Stimulated activated CD8-positive, alpha-beta memory T cell treated with anti-CD3 and anti-CD28 coated beads, Interleukin-15, amount 100 ng/mL, for 1 hour (primary cell): Measurements from ENCODE around the gene NOP16.

Experiments used
- DNase-seq: peaks from one replicate; pipeline ENCODE4 v3.0.0-alpha.2; 2020; ENCODE audit warnings: low read depth

The NOP16 gene

DNA sequence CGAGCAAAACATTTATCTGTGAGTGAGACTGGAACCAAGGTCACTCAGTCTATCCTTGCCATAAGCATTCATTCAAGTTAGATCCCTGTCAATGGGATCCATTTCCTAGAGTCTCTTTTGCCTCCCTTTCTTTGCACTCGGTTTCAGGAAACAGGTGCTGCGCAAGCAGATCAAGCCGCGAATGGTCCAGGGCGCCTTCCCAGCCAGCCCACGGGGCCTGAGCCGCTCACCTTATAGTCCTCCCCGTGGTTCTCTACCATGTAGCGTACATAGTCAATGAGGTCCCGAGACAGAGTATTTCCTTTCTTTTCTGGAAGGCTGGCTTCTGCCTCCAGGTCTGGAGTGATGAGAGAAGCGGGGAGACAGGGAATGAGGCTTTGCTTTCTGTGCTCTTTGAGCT is 3.4 kb downstream of the NOP16 start:
- no peak for DNase-seq

DNA sequence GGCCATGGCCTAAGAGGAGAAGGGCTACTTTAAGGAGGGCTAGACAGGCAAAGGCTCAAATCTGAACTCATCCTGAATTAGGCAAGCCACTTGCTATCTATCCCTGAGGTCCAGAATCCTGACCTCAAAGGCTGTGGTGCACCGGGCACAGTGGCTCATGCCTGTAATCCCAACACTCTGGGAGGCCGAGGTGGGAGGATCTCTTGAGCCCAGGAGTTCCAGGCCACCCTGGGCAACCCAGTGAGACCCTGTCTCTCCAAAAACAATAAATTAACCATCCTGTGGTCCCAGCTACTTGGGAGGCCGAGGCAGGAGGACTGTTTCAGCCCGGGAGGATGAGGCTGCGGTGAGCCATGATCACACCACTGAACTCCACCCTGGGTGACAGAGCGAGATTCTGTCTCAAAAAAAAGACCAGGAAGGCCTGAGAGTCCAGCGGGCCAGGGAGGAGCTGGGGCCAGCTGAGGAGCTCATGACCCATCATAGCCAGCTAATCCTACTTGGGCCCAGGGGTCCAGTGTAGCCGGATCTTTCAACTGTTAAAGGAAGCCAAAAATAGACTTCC is 4.0 kb downstream of the NOP16 start:
- DNase-seq, result no peak

DNA sequence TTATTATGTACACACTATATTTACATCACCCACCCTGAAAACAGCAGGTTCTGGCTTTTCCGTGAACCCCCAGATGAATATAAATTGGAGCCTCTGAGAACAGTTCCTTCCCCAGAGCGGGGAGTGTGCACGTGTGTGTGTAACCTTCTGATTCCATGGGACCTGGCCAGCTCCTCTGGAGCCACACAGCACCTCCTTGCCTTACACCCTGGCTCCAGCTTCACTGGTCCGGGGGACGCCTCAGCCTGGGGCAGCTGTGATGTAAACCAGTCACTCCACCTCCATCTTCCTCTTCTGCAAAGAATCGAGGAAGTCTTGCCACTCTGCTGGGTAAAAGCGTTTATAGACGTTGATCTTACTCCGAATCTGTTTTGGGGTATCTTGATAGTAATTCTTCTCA is 4.4 kb downstream of the NOP16 start:
- no peak for DNase-seq

DNA sequence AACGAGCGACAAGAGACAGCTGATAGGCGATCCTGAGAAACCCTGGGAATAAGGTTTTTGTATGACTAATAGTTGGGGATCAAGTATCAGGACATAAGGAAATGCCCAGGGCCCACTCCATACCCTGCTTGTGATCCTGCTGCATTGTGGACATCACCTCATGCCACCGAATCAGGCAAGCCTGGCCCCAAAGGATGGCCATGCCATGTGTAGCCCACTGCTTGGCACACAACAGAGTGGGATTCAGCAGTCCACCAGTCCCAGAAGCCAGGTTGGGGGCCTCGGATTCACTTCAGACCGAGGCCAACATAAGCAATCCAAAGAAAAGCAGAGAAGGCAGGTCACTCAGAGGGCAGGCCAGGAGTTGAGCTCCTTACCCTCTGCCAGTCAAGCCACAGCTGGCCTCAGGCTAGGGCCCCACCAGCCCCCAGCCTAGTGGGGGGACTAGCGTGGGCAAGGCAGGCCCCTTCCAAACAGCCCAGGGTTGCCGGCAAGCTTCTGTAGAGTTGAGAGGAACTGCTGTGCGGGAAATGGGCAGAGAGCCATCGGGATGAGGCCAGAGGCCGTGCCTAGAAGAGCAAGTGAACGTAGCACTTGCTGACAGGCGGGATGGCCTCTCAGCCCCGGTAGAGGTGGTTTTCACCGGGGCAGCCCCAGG is 5.0 kb downstream of the NOP16 start:
- DNase-seq, result no peak

DNA sequence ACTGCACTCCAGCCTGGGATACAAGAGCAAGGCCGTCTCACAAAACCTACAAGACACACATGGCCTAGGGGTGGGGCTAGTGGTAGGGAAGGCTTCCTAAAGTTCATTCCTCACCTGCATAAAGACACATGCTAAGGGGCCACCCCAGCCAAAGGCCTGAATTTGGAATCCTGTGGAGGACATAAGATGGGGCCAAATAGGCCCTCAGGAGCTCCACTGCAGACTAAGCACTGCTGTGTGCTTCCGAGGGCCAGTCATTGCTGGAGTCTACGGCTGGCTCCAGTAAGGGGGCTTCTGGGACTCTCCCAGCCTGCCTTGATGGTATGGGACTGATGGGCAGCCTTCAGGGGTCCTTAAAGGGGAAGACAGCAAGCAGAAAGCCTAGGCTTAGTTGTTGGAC is 5.7 kb downstream of the NOP16 start:
- no peak for DNase-seq

DNA sequence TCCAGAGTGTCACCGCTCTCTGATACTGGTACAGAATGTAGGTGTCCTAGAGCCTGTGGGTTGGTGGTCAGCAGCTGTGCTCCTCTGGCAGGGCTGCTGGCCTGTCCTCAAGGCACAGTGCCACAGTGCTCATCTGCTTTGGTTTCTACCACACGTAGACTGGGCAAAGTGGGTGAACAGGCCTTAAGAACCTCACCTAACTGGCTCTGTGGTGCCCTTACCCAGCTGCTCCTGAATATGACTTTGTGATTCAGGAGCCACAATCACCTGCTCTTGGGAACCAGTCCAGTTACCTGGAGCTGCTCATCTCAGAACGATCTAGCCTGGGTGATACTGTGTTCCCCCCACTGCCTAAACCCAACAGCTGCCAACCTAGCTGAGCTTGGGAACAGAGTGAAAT is 6.4 kb downstream of the NOP16 start:
- no peak for DNase-seq

DNA sequence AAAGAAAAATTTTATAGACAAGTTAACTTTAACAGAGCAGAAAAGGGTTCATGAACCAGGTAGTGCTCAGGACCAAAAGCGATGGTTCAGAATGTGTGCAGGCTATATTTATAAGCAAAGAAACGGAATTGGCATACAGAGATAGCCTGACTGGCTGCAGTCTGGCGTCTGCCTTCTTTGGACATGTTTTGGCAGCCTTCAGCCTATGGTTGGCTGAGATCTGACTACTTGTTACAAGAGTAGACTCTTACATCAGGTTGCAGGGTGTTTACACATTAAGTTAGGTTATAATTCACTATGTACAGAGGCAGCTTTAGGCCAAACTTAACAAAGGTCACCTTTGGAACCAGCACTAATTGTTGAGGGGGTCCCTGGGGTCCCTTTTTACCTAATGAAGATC is 7.0 kb downstream of the NOP16 start:
- DNase-seq, result no peak

DNA sequence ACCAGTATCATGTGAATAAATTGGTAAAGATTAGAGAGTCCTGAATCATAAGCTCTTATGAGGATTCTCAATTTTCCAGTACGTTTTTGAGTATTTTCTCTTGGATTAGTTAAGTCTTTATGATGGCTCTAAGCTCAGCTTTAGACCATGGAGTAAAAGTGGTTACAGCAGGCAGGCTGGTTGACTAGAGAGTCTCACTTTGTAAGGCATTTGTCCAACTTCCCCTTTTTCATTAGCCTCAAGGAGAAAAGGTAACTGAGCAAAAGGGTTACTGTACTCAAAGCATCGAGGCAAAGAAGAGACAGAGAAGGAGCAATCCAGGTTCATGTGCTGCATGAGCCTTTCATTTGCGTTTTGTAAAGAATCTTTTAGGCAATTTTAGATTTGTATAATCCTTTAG is 8.5 kb downstream of the NOP16 start:
- DNase-seq, result no peak

DNA sequence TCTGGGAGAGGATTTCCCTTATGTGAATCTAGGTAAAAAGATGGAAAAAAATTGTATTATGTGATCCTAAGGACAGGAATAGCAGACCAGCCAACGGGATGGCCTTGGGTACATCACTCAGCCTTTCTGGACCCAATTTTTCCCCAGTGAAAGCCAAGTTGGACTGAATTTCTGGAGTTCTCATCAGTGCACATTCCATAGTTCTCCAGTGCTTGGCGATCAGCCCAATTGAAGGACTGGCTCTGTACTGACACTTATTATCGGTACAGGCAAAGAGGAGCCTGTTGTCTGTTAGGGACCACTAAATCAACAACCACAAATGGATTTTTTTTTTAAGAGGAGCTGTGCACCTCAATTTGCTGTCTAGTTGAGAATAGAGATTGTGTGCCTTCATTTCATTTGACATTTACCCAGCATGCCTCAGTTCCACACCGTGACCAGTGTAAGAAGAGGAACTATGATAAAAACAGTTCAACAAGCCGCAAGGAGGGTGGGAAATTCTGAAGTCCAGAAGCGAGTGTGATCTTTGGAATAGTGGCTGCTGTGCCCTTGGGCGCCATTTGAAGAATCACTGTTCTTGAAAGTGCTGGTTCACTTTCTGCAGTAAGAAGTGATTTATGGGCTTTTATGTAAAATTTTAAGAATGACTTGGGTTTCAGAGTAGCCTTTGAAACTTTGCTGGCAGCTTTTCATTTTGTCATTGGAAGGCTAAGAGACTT is 15.1 kb downstream of the NOP16 start:
- DNase-seq, result no peak

DNA sequence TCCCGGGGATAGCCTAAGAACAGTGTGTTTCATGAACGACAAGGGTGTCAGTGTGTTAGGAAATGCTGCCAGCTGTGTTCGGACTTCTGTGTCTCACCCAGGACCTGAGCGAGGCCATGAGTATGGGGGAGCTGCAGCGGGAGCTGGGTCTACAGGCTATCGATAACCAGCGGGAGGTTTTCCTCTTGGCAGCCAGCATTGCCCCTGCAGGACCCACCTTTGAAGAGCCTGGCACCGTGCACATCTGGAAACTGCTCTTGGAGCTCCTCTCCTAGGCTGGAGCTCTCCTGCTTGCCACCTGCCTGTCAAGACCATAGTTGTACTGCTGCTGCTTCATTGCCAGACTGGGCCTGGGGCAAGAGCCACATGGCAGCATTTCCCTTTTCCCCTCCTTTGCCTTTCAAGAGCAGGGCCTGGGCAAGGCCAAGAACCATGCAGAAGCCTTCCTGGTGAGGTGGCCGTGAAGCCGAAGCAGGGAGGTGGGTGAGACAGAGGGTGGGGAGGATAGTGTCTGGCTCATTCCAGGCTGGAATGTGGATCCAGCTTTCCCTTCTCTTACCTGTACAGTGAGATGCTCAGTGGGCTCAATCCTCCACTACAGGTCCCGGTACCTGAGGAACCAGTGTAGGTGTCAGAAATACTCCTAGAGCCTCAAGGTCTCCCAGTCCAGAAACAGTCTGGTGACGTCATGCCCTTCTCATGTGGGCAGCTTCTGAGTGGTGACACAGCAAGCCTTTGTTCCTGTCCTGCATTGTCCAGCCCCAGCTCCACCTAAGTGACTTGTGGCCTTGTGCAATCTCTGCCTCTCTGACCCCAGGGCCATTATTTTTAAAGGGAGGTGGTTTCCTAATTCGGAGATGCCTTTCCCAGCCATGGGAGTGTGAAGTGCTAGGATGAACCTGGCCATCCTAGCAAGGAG is 16.5 kb downstream of the NOP16 start:
- DNase-seq, result no peak

DNA sequence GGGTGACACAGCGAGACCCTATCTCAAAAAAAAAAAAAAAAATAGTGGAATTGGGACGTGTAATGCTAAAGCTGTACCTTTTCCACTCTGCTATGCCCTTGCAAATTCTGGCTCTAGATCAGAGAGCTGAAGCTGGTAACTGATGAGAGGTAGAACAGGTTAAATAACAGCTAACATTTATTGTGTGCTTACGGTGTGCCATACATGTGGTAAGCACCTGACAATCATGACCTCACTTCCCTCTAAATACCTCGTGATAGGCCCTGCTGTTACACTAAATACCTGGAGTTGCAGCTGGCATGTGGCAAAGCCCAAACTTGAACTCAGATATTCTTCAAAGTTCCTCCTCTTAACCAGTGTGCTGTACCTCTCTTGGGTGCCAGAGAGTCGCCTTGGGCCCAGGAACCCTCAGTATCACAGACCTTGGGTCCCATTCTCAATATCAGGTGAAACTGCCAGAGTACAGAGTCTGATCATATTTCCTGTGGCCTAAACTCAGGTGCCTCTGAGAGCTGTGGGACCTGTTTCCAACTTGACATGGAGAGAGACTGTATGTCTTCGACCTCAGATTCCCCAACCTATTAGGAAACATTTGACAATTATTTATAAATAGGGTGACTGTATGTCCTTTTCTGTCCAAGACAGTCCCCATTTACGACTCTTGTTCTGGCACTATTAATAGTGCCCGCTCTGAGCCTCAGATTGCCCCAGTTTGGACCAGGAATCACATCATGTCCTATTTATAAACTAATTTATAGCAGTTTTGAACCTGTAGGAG is 18.3 kb downstream of the NOP16 start:
- no peak for DNase-seq

DNA sequence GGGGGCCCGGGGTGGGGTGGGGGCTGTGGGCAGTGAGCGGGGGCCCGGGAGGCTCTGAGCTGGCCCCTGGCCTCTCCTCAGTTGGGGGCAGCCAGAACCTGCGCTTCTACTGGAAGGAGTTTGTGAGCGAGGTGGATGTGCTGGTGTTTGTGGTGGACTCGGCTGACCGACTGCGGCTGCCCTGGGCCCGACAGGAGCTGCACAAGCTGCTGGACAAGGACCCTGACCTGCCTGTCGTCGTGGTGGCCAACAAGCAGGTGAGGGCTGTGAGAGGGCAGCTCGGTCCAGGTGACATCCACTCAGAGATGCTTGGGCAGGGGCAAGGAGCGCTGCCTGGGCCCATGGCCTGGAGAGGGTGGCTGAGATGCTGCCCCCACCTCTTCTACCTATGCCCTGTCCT is 19.7 kb downstream of the NOP16 start:
- no peak for DNase-seq

DNA sequence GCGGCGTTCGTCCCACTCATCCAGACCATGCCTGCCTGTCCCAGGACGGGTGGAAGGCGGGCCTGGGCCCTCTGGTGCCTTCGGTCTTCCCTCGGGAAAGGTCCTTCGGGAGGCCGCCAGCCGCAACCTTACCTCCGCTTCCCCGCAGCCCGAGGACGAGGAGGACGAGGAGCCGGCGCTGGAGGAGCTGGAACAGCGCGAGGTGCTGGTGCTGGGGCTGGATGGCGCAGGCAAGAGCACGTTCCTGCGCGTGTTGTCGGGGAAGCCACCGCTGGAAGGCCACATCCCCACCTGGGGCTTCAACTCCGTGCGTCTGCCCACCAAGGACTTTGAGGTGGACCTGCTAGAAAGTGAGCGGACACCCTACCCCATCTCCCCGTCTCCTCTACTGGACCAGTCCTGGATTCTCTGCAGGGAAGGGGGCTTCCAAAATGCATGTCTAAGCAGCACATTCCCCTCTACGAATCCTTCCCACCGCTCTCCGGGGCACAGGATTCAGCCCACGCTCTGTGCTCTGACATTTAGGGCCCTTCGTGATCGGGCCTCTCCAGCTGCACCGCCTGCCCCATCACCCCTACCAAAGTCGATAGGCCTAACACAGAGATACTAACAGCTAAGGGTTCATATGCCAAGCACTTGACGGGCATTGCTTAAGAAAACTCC is 22.0 kb downstream of the NOP16 start:
- DNase-seq, result no peak

DNA sequence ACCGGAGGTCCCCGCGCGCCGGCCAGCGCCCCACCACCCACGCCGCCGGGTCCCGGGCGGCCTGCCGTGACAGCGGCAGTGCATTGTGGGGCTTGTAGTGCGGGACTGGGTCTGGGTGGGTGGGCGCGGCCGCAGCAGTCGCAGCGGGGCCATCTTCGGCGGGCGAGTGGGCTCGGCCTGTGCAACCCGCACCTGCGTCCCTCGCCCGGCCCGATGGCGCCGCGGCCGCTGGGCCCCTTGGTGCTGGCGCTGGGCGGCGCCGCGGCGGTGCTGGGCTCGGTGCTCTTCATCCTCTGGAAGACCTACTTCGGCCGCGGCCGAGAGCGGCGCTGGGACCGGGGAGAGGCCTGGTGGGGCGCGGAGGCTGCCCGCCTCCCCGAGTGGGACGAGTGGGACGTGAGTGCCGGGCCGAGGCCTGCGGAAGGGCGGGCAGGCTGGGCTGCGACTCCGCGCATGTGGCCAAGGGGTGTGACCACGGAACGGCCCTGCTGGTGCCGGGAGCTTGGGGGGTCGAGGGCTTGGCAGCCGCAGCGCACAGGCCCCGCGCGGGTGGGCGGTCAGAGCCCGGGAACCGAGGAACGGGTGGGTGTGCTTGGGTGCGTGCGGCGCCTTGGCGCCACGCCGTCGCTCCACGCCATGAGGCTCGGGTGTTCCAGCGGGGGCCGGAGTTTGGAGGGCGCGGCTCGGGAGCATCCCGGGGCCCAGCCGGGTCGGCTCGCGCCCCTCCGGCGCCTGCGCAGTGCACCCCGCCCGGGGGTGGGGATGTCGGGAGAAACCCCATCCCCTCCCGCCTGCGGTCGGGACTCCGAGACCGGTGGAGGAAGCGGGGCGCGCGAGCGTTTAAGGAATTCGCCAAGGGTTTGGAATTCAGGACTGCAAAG is 22.8 kb downstream of the NOP16 start, which contains the start of gene ARL10:
Gene ARL10, plus strand, starts transcription at position 137 of the 881 bp plus-strand sequence. Its CDS starts 77 bp downstream, at position 214.
- no peak for DNase-seq

DNA sequence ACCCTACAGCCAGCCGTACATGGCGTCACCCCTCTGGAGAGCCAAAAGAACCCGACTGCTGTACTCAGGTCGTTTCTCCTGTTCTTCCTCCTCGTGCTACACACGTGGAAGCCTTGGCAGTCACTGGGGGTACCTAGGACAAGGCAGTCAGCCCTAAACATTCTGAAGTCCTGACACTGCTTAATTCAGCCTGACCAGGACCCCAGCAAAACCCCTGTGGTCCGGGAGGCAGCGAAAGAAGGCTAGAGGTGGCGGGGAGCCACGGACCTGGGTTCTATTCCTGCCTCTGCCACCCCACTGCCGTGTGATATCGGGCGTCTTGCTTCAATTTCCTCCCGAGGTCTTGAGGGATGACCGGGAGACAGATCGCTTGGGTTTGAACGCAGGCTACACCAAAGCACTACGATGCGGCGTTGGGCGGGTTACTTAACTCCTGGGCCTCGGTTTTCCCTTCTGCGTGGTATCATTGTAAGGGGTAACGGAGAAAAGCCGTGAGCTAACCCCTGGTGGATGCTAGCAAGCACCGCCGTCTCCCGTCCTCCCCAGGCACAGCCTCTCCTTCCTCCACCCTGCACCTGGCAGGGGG is 23.5 kb downstream of the NOP16 start:
- no peak for DNase-seq

DNA sequence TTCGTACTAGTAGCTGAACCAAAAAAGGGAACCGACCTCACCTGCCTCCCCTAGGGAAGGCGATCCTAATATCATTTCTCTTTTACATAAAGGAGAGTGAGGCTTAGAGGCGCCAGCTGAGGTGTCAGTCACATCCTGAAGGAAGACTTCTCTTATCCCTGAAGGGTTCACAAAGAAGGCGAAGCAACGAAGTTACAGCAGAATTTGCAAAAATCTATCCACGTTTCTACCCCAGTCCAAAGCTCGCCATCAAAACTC is 26.2 kb downstream of the NOP16 start:
- no peak for DNase-seq

DNA sequence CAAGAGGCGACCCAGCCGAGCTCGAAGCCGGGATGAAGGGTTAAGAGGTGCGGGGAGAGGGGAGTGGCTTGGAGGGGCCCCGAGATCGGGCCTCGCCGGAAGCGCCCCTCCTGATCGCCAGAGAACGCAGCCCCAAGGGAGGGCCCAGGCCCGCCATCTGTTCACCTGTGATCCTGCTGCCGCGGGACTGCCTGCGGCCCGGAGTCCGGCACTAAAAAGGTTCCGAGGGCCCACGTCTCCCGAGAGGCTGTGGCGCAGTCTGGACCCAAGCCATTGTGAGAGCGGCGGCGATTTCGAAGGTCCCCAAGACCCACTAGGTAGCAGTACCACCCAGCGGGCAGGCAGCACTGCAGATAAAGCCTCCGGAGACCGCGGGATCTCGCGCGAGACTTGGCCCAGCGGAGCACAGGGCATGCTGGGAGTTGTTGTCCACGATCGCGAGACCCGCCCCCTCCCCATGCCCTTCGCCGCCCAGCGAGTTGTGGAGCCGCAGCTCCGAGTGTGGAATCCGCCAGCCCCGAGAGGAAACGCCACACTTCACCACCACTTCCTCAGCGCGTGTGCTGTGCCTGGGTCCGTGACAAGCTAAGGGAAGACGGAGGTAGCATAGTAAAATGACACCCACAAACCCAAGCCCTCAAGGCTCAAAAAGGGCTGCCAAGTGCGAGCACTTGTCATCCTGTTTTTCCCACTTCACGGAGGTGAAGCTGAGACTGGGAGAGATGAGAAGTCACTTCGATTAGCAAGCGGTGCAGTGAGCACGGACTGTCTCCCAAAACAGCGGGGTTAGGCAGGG is 26.8 kb downstream of the NOP16 start, which contains the start of gene KIAA1191:
Gene KIAA1191, minus strand, starts transcription at position 328 of the 796 bp plus-strand sequence. CDS start 2,256 bp downstream, outside the sequence.
- DNase-seq, result peak; percentile 91

DNA sequence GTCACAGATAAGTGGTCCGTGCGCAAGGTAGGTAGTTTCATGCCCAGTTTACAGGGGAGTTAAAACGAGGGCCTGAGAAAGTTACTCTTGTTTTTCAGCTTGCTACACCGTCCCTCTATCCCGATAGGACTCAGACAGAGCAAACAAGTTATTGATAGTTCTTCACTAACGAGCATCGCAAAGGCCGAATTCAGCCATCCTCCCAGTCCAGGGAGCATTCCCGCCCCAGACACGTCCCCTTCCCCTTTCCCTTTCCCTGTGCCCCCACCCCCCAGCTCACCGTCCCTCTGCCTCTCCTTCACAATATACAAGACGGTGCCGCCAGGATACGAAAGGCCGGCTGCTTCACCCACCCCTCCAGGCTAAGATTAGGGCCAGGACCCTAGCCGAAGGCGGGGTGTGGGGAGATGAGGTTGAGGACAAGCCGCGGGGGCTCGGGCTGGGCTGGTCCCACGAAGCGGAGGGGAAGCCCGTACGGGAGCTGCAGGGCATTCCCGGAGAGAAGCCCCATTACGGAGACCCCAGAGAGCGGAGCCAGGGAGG is 27.4 kb downstream of the NOP16 start:
- DNase-seq, result no peak

DNA sequence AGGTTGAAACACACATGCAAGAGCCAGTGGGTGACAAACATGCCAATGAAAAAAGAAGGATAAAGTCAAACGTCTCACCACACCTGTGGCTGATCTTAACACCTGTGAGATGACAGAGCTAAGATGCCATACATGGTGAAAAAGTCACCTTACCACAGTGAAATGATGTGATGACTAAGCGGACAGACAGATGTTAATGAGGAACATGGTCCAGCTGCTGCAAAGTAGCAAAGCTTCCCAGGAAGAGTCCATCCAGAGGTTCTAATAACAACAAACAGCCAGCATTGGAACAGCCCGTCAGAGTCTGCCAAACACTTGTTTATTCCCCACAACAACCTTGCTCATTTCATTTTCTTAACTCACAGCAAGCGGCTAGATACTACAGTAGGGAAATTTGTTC is 28.7 kb downstream of the NOP16 start:
- no peak for DNase-seq
